ENCODE data around the gene SETD1A. TPM values are rescaled to one million over a fixed set of nuclear protein-coding genes. Genes with fewer than 3 reads are reported as not detected.

The SETD1A gene
- total RNA-seq = 10 to 100 TPM in 3 of 4 donors, 1 to 10 TPM in 1; 9.7 to 11.6 (median 10.2) TPM
- 9.6 TPM for polyA plus RNA-seq
- long read RNA-seq, donor 1, partial matches to known transcripts = 1 of 1 reads
- long read RNA-seq, donor 1, other reads (novel, unspliced or antisense) = 0 of 1 reads
- long read RNA-seq, donor 2, partial matches to known transcripts = 5 of 5 reads
- long read RNA-seq, donor 2, other reads (novel, unspliced or antisense) = 0 of 5 reads
- long read RNA-seq, donor 3, partial matches to known transcripts = 4 of 4 reads
- long read RNA-seq, donor 3, other reads (novel, unspliced or antisense) = 0 of 4 reads
- long read RNA-seq, donor 4, partial matches to known transcripts = 2 of 2 reads
- long read RNA-seq, donor 4, other reads (novel, unspliced or antisense) = 0 of 2 reads

GRCh38 chr16:30957456-30958174, at the start of gene SETD1A:
SETD1A (plus strand) TSS chr16:30957754; CDS start chr16:30958732, 978 bp downstream.
- Histone ChIP-seq H3K4me1 (ENCODE audit: control insufficient read depth, insufficient read depth, low read length) (no peaks in the 10 kb centered on the region), H3K9me3 (ENCODE audit: control insufficient read depth, low read length) (no peaks in the 10 kb centered on the region), H3K4me3 (ENCODE audit: low read length) (peak within 1 kb of the TSS; percentile 94), H3K27ac (ENCODE audit: low read length) (peak within 1 kb of the TSS; percentile 99), H3K27me3 (ENCODE audit: control insufficient read depth, insufficient read depth) (no peaks in the 10 kb centered on the region)
- peak; percentile 92 to 94 for ATAC-seq
- intact Hi-C loops (cut with DNase I) = no loop called here
- under 1% methylated on average over 82 of the region's 85 CpGs for WGBS
- DNase-seq = peak; percentile 98 to 99 (median 99)

GRCh38 chr16:30910427-30911029, 47.0 kb upstream of the SETD1A start:
- ATAC-seq = peak in 1 of 2 donors; percentile 20
- peak in 1 of 3 donors; percentile 38 for DNase-seq
- Histone ChIP-seq H3K27me3 (ENCODE audit: control insufficient read depth, insufficient read depth) (no peaks in the 10 kb centered on the region), H3K4me1 (ENCODE audit: control insufficient read depth, insufficient read depth, low read length) (no peaks in the 10 kb centered on the region), H3K9me3 (ENCODE audit: control insufficient read depth, low read length) (no peaks in the 10 kb centered on the region), H3K4me3 (ENCODE audit: low read length) (no peak overlapping the region), H3K27ac (ENCODE audit: low read length) (no peak overlapping the region)
- 70% methylated on average over 18 of the region's 18 CpGs for WGBS
- intact Hi-C loops (cut with DNase I) = loop anchor here in 1 of 4 donors (10.0 kb wide), 1 partner anchor 76 kb away; no protein-coding TSS in a partner anchor

- intact Hi-C loops (cut with DNase I) = loop anchor here in 1 of 4 donors (10.0 kb wide), 1 partner anchor 78 kb away; no protein-coding TSS in a partner anchor
- WGBS = 88% methylated on average over 6 of the region's 6 CpGs
- ATAC-seq = no peak
Measured at GRCh38 chr16:30912794-30913412, 44.7 kb upstream of the SETD1A start.

GRCh38 chr16:30914830-30915229, 42.7 kb upstream of the SETD1A start:
- no peaks in the 10 kb centered on the region for H3K4me1 ChIP-seq (ENCODE audit: control insufficient read depth, insufficient read depth, low read length)
- no peak overlapping the region for H3K4me3 ChIP-seq (ENCODE audit: low read length)
- no peaks in the 10 kb centered on the region for H3K9me3 ChIP-seq (ENCODE audit: control insufficient read depth, low read length)
- no peak overlapping the region for H3K27ac ChIP-seq (ENCODE audit: low read length)
- no peak for DNase-seq
- H3K27me3 ChIP-seq (ENCODE audit: control insufficient read depth, insufficient read depth) = no peaks in the 10 kb centered on the region
- intact Hi-C loops (cut with DNase I) = loop anchor here in 1 of 4 donors (10.0 kb wide), 1 partner anchor 80 kb away; no protein-coding TSS in a partner anchor
- WGBS = 93% methylated on average over 3 of the region's 3 CpGs
- ATAC-seq = no peak

More at GRCh38 chr16:30912794-30913412, 44.7 kb upstream of the SETD1A start:
- DNase-seq = no peak
- Histone ChIP-seq H3K4me3 (ENCODE audit: low read length) (no peak overlapping the region), H3K9me3 (ENCODE audit: control insufficient read depth, low read length) (no peaks in the 10 kb centered on the region), H3K4me1 (ENCODE audit: control insufficient read depth, insufficient read depth, low read length) (no peaks in the 10 kb centered on the region), H3K27me3 (ENCODE audit: control insufficient read depth, insufficient read depth) (no peaks in the 10 kb centered on the region), H3K27ac (ENCODE audit: low read length) (no peak overlapping the region)

- Histone ChIP-seq H3K4me1 (ENCODE audit: control insufficient read depth, insufficient read depth, low read length) (no peaks in the 10 kb centered on the region), H3K27me3 (ENCODE audit: control insufficient read depth, insufficient read depth) (no peaks in the 10 kb centered on the region), H3K27ac (ENCODE audit: low read length) (no peak overlapping the region), H3K9me3 (ENCODE audit: control insufficient read depth, low read length) (no peaks in the 10 kb centered on the region), H3K4me3 (ENCODE audit: low read length) (no peak overlapping the region)
- DNase-seq (no peak), ATAC-seq (no peak)
- WGBS = 89% methylated on average over 1 of the region's 1 CpG
- intact Hi-C loops (cut with DNase I) = loop anchor here in 1 of 4 donors (10.0 kb wide), 1 partner anchor 84 kb away; no protein-coding TSS in a partner anchor
Measured at GRCh38 chr16:30918614-30919013, 38.9 kb upstream of the SETD1A start.

GRCh38 chr16:30920891-30921290, 36.7 kb upstream of the SETD1A start:
- intact Hi-C loops (cut with DNase I) = loop anchor here in 3 of 4 donors (2.0 to 10.0 kb wide), 3 partner anchors 76 to 79 kb away; no protein-coding TSS in a partner anchor
- Histone ChIP-seq H3K27me3 (ENCODE audit: control insufficient read depth, insufficient read depth) (no peaks in the 10 kb centered on the region), H3K4me3 (ENCODE audit: low read length) (no peak overlapping the region), H3K27ac (ENCODE audit: low read length) (no peak overlapping the region), H3K9me3 (ENCODE audit: control insufficient read depth, low read length) (no peaks in the 10 kb centered on the region), H3K4me1 (ENCODE audit: control insufficient read depth, insufficient read depth, low read length) (no peaks in the 10 kb centered on the region)
- DNase-seq (peak in 1 of 3 donors; percentile 40), ATAC-seq (no peak)
- 55% methylated on average over 2 of the region's 2 CpGs for WGBS

- no peak for DNase-seq
- Histone ChIP-seq H3K27me3 (ENCODE audit: control insufficient read depth, insufficient read depth) (no peaks in the 10 kb centered on the region), H3K9me3 (ENCODE audit: control insufficient read depth, low read length) (no peaks in the 10 kb centered on the region), H3K4me3 (ENCODE audit: low read length) (peak overlapping the region; percentile 71), H3K4me1 (ENCODE audit: control insufficient read depth, insufficient read depth, low read length) (no peaks in the 10 kb centered on the region), H3K27ac (ENCODE audit: low read length) (no peak overlapping the region)
- intact Hi-C loops (cut with DNase I) = loop anchor here in 3 of 4 donors (2.0 to 10.0 kb wide), 3 partner anchors 77 to 79 kb away; no protein-coding TSS in a partner anchor
- ATAC-seq = no peak
- WGBS = 29% methylated on average over 6 of the region's 6 CpGs
Measured at GRCh38 chr16:30921459-30921747, 36.2 kb upstream of the SETD1A start.

- 1% methylated on average over 37 of the region's 37 CpGs for WGBS
- intact Hi-C loops (cut with DNase I) = loop anchor here in 3 of 4 donors (2.0 to 10.0 kb wide), 3 partner anchors 77 to 80 kb away; no protein-coding TSS in a partner anchor
- peak; percentile 89 to 96 (median 95) for DNase-seq
Measured at GRCh38 chr16:30921748-30922419, 35.7 kb upstream of the SETD1A start.

GRCh38 chr16:30922420-30922959, 35.1 kb upstream of the SETD1A start:
- no peaks in the 10 kb centered on the region for H3K4me1 ChIP-seq (ENCODE audit: control insufficient read depth, insufficient read depth, low read length)
- intact Hi-C loops (cut with DNase I) = loop anchor here in 2 of 4 donors (5.0 to 10.0 kb wide), 2 partner anchors 78 to 80 kb away; no protein-coding TSS in a partner anchor
- H3K27me3 ChIP-seq (ENCODE audit: control insufficient read depth, insufficient read depth) = no peaks in the 10 kb centered on the region
- peak; percentile 90 for ATAC-seq
- peak overlapping the region; percentile 94 for H3K27ac ChIP-seq (ENCODE audit: low read length)
- peak overlapping the region; percentile 95 for H3K4me3 ChIP-seq (ENCODE audit: low read length)
- peak; percentile 100 for DNase-seq
- under 1% methylated on average over 42 of the region's 42 CpGs for WGBS
- no peaks in the 10 kb centered on the region for H3K9me3 ChIP-seq (ENCODE audit: control insufficient read depth, low read length)

More at GRCh38 chr16:30921748-30922419, 35.7 kb upstream of the SETD1A start:
- Histone ChIP-seq H3K27ac (ENCODE audit: low read length) (peak overlapping the region; percentile 92), H3K4me1 (ENCODE audit: control insufficient read depth, insufficient read depth, low read length) (no peaks in the 10 kb centered on the region), H3K4me3 (ENCODE audit: low read length) (peak overlapping the region; percentile 71), H3K27me3 (ENCODE audit: control insufficient read depth, insufficient read depth) (no peaks in the 10 kb centered on the region), H3K9me3 (ENCODE audit: control insufficient read depth, low read length) (no peaks in the 10 kb centered on the region)
- ATAC-seq = peak; percentile 11 to 30
